ENCODE data around the gene KIRREL3.

GRCh38 chr11:126544108-126545056, 456.2 kb downstream of the KIRREL3 start:
- TF ChIP-seq CTCF (IDR thresholded peaks at IDR 0.05 in 8 of 11, conservative IDR thresholded peaks at IDR 0.05 in 3 of 11) (no peak), POLR2A (IDR thresholded peaks at IDR 0.05) (no peak), POLR2AphosphoS5 (IDR thresholded peaks at IDR 0.05) (no peak)
